GM19468 (cell line): ENCODE measurements around the gene WFDC6.
"Not testable (repeated sequence)": the region's sequence is repeated elsewhere in the genome, so short reads cannot be mapped to it uniquely, and the experiment has no call there.

Experiments used
- ATAC-seq: cut with Tn5 transposase; IDR thresholded peaks from one replicate; pipeline ENCODE4 v1.9.1; 2021; ENCODE audit warnings: mild to moderate bottlenecking, moderate library complexity, moderate number of reproducible peaks; ENCODE audit not compliant: unreplicated experiment; ENCODE audit errors: extremely low read depth

The WFDC6 gene

DNA sequence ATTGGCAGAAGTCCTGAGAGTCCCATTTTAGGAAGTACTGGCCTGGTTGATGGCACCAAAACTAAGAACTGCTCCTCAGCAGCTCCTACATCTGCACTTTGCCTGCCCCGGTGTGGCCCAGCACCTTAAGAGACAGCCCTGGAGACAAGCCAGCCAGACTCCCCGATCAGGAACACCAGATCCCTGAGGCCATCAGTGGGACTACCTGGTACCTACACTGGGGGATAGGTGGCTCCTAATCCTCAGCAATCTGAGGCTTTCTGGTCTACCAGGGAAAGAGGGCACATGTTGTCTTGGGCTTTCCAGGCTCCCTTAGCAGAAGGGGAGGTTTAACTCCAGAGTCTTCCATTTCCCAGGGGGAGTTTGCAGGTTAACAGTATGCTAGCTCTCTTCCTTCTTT lies at the start of gene WFDC6:
Gene WFDC6 (minus strand): TSS at position 101 of the 400 bp plus-strand sequence. CDS start 75 bp downstream, at position 26.
- ATAC-seq, result no peak

- no peak for ATAC-seq
These were observed 49.5 kb upstream of the WFDC6 start for GRCh38 chr20:45588800-45589199.

DNA sequence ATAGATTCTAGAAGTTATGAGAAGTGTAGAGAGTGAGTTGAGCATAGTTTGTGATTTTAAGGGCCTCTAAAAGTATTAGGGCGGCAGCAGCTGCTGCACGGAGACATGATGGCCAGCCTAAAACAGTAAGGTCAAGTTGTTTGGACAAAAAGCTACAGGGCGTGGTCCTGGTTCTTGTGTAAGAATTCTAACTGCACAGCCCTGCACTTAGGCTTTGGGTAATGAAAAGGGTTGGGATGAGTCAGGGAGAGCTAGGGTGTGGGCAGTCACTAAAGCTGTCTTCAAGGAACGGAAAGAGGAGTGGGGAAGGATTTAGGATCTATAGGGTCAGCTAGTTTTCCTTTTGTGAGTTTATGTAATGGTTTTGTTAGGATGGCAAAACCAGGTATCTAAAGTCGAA lies 46.7 kb upstream of the WFDC6 start:
- ATAC-seq, result not testable (repeated sequence)

DNA sequence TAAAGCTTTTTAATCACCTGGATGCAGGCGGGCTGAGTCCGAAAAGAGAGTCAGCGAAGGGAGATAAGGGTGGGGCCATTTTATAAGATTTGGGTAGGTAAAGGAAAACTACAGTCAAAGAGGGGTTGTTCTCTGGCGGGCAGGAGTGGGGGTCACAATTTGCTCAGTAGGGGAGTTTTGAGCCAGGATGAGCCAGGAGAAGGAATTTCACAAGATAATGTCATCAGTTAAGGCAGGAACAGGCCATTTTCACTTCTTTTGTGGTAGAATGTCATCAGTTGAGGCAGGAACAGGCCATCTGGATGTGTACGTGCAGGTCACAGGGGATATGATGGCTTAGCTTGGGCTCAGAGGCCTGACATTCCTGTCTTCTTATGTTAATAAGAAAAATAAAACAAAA lies 45.0 kb upstream of the WFDC6 start:
- not testable (repeated sequence) for ATAC-seq

GRCh38 chr20:45583502-45583901 lies 44.2 kb upstream of the WFDC6 start:
- no peak for ATAC-seq

DNA sequence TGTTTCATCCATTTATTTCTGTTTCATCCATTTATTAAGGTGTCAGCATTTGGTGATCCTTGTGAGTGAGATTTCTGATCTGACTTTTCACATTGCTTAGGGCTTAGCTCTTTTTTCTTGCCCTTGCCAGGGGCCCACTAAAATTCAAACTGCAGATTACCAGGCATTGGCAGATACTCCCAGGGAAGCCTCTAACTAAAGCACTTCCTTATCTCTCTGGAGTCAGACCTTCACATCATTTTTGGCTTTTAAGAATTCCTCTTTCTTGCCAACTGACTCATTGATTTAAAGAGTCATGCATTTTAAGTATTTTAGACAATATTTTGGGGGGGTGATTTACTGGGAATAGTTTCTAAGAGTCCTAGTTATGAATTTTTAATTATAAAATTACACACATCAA lies 42.4 kb upstream of the WFDC6 start:
- no peak for ATAC-seq

DNA sequence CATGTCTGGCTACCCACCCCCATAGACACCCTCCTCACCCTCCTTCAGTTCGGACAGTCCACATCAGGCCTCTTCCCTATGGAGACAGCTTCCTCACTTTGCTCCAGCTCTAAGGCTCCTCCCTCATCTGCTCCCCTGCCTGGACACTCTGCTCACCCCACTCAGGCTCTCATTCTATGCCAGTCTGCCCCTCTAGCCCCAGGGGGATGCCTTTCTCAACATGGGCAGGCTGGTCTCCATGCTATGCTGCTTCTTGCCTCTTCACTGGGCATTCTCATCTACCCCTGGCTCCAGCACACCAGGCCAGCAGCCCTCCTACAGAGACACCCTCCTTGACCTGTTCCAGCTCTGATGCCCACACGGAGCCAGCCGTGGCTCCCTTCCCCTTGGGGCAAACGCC lies 39.9 kb upstream of the WFDC6 start, which contains the start of gene WFDC8:
Gene WFDC8 (minus strand): TSS at position 101 of the 400 bp plus-strand sequence. CDS start 37 bp downstream, at position 64.
- no peak for ATAC-seq

DNA sequence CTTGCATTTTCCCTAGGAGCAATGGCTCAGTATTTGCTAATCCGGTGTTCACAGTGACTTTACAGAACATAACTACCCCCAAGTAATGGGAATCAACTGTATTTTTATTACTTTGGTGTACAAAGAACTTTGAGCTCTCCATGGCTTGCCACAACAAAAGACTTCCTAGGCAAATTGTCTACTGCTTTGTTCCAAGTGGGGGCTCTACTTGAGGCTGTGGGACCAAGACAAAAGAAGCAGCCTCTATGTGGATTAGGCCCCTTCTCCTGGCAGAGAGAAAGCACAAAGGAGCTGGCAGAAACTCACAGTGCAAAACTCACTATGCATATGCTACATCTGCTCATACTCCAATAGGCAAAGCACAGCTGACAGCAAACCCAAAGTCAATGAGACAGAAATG lies 38.9 kb upstream of the WFDC6 start:
- no peak for ATAC-seq

DNA sequence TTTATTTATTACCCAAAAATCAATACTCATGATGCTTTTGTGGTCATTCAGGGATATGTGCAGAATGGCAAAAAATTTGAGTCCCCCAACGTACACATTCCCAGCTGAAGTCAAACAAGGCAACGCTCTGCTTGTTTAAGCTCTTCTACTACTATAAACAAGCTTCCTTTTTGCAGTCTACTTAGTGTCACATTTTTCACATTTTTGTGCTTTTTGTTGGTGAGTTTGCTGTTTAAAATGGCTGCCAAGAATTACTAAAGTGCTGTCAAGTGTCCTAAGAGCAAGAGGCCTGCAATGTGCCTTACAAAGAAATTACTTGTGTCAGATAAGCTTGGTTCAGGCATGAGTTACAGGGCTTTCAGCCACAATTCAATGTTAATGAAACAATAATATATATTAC lies 37.7 kb upstream of the WFDC6 start:
- ATAC-seq, result no peak

- ATAC-seq, result no peak
These were observed 36.6 kb upstream of the WFDC6 start for GRCh38 chr20:45575931-45576330.

DNA sequence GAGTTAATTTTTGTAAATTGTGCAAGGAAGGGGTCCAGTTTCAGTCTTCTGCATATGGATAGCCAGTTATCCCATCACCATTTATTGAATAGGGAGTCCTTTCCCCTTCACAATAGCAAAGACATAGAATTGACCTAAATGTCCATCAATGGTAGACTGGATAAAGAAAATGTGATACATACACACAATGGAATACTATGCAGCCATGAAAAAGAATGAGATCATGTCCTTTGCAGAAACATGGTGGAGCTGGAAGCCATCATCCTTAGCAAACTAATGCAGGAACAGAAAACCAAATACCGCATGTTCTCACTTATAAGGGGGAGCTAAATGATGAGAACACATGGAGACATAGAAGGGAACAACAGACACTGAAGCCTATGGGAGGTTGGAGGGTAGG lies 30.4 kb upstream of the WFDC6 start:
- not testable (repeated sequence) for ATAC-seq

GRCh38 chr20:45564760-45565276 lies 25.5 kb upstream of the WFDC6 start:
- no peak for ATAC-seq

- no peak for ATAC-seq
These were observed 15.9 kb upstream of the WFDC6 start for GRCh38 chr20:45555198-45555597.

DNA sequence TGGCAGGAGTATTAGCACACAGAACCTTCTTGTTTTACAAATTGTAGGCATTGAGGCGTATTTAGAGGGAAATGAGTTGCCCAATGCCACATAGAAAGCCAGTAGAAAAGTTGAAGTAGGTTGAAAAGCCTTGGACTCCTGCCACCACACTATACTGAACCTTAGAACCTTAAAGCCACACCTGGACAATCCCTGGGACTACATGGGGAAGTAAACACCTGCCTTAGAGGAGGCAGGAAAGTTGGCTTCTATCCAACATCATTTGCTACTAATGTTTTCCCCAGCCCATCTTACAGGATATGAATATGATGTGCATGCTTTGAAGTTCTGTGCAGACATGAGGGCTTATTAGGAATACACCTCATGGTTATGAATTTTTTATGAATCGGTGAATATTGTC lies 13.2 kb upstream of the WFDC6 start:
- ATAC-seq, result no peak

- ATAC-seq, result no peak
These were observed 11.5 kb upstream of the WFDC6 start for GRCh38 chr20:45550765-45551164.

GRCh38 chr20:45548410-45548809 lies 9.1 kb upstream of the WFDC6 start:
- no peak for ATAC-seq

DNA sequence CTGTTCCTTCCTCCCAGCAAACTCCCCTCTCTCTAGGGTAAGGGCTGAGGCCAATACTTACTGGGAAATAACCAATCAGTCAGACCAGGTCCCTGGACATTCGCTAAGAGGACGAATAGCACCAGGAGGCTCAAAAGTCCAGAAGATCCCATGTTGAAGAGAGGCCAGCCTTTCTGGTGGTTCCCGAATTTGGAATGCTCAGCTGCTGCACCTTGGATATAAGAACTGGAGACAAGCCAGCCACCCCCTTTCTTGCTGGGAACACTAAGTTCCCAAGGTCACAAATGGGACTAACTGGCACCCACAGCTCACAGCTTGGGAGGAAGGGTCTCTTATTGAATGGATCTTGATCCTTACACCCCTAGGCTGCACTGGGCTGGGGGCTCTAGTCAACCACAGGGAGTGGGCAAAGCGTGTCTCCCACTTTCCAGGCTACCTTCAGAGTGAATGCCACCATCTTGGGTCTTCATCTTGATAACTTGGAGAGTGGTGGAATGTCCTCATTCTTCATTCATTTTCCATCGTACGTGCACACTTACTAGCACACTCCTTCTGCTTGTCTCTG lies 8.0 kb upstream of the WFDC6 start, which contains the start of gene EPPIN:
Gene EPPIN (minus strand): TSS at position 196 of the 565 bp plus-strand sequence. CDS start 44 bp downstream, at position 152.
- no peak for ATAC-seq

GRCh38 chr20:45545754-45546453 lies 6.6 kb upstream of the WFDC6 start:
- no peak for ATAC-seq

GRCh38 chr20:45545351-45545750 lies 6.1 kb upstream of the WFDC6 start:
- ATAC-seq, result no peak

DNA sequence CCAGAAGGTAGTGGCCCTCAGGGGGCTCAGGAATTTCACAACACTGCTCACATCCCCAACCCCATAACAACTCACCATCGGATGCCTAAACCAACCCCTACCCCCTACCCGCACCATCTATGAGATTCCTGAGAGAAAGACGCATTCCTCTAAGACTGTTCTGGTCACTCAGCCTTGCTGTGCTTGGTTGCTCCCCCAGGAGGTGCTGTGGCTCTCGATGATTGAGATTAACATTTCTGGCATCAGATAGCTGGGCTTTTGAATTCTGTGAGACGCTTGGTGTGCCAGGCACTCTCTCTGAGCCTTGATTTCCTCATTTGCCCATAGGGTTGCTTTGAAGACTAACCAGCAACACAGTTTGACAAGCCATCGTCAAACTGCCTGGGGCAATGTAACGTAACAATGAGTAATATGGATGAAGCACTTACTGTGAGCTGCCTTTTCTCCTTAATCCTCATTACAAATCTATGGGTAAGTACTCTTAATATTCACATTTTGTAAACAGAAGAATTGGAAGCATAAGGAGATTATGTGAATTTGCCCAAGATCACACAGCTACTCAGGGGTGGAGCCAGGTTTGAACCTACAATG lies 978 bp downstream of the WFDC6 start:
- no peak for ATAC-seq

DNA sequence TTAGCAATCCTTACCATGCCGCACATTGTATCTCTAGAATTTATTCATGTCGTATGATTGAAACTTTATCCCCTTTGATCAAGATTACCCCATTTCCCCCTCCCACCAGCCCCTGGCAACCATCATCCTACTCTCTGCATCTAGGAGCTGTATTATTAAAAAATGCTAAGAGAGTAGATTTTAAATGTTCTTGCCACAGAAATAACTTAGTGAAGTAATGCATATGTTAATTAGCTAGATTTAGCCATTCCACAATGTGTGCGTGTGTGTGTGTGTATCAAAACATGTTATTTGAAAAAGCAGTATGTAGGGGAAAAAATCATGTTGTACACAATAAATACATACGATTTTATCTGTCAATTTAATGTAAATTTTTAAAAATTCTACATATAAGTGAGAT lies 12.0 kb downstream of the WFDC6 start:
- ATAC-seq, result no peak
